ENCODE results near the gene SLIT3.

DNA sequence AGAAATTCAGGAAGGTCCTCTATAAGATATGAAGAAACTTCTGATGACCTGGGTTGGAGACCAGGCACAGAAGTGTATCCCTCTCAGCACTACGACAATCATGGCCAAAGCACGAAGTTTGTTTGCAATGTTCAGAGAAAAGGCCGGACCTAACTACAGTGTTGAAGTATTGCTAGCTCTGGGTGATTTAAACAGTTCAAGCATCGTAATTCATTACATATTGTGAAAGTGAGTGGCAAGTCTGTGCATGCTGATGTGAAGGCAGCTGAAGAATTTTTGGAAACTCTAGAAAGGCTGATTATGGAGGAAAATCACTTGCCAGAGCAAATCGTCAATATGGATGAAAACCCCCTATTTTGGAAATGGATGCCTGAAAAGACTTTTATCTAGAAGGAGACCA, 654.6 kb downstream of the SLIT3 start:
- no peak for TF ChIP-seq EZH2 (IDR thresholded peaks at IDR 0.05; ENCODE audit: borderline replicate concordance, low read depth, low read length, severe bottlenecking)
- TF ChIP-seq CTCF (IDR thresholded peaks at IDR 0.05; ENCODE audit: borderline replicate concordance, extremely low read depth, low read length, poor library complexity, severe bottlenecking): no peak

All from DND-41 (cell line).